HepG2 (cell line): Measurements from ENCODE around the gene CYP4F8. TPM values are rescaled to one million over a fixed set of nuclear protein-coding genes. Genes with fewer than 3 reads are reported as not detected.

Experiments
- ATAC-seq: fragments of 200-7000 bp; cut with Tn5 transposase; 3 replicates; pipeline ENCODE4 v1.9.1; 2020; ENCODE audit warnings: mild to moderate bottlenecking, moderate library complexity
- BruUV-seq: library from RNA; stranded (reverse); fragments of 400-500 nt; replicated peaks from 2 replicates; lab custom pipeline; 2021; lab: Mats Ljungman, UMichigan
- CTCF ChIA-PET: fragments of 300-600 bp; formaldehyde crosslinking; extraction: SDS; loops from one replicate; lab custom pipeline; 2021; ENCODE audit warnings: low total read pairs, inconsistent platforms, low intra/inter-chr PET ratio; lab: Yijun Ruan, JAX
- POLR2A ChIA-PET: fragments of 350-600 bp; sonication (Branson Sonifier 250); formaldehyde crosslinking; loops from one replicate; lab custom pipeline; 2020; ENCODE audit warnings: antibody characterized with exemption, inconsistent platforms; lab: Yijun Ruan, JAX
- DNase-seq: peaks from one replicate; pipeline ENCODE4 v3.0.0-alpha.2; 2015; ENCODE audit warnings: low spot score
- FAIRE-seq: peaks from 3 replicates; lab custom pipeline; 2011; peaks lifted over from hg19 to GRCh38; lab: Jason Lieb, UNC
- H2AFZ ChIP-seq: one replicate; pipeline ENCODE4 v1.6.1; 2011; ENCODE audit warnings: low read length, inconsistent platforms
- H3K27ac ChIP-seq: fragments of 300-600 bp; 3 replicates; pipeline ENCODE4 v1.8.0; 2011; ENCODE audit warnings: mixed run types, mild to moderate bottlenecking, mixed read lengths, low read length, inconsistent platforms; ENCODE audit not compliant: insufficient read depth; ENCODE audit errors: extremely low read length
- H3K27me3 ChIP-seq, 2 experiments: fragments of 200-600 bp in 1 of 2; 2 replicates in 1 of 2; 3 replicates in 1 of 2; pipeline versions ENCODE4 v1.6.0 to v1.8.0; 2011; ENCODE audit warnings: low read length in 2 of 2, mild to moderate bottlenecking in 2 of 2, moderate library complexity in 2 of 2, inconsistent platforms in 1 of 2; ENCODE audit not compliant: insufficient read depth in 2 of 2, control insufficient read depth in 1 of 2
- H3K36me3 ChIP-seq, 2 experiments: fragments of 200-600 bp in 1 of 2; replicated peaks in 1 of 2; 2 replicates in 1 of 2; 3 replicates in 1 of 2; pipeline versions ENCODE4 v1.5.1 to v1.8.0; 2011; ENCODE audit warnings: low read length in 2 of 2, inconsistent platforms in 1 of 2; ENCODE audit not compliant: insufficient read depth in 2 of 2, control insufficient read depth in 1 of 2
- H3K4me1 ChIP-seq: 2 replicates; pipeline ENCODE4 v1.5.1; 2012; ENCODE audit warnings: low read length, inconsistent platforms; ENCODE audit not compliant: insufficient read depth
- H3K4me2 ChIP-seq: 2 replicates; pipeline ENCODE4 v1.6.0; 2011; ENCODE audit warnings: low read depth, low read length, inconsistent platforms
- H3K4me3 ChIP-seq, 3 experiments: fragments of 200-600 bp in 1 of 3; sonication (generic), shearing (Covaris generic) in 1 of 3; replicated peaks in 1 of 3; 2 replicates each; pipeline ENCODE4 v1.5.1; 2011 to 2016; ENCODE audit warnings: low read length in 3 of 3, inconsistent platforms in 2 of 3, low read depth in 2 of 3, mild to moderate bottlenecking in 2 of 3, control low read depth in 1 of 3, mixed read lengths in 1 of 3; ENCODE audit not compliant: insufficient read depth in 1 of 3
- H3K79me2 ChIP-seq: one replicate; pipeline ENCODE4 v1.6.1; 2011; ENCODE audit warnings: low read length, inconsistent platforms; ENCODE audit not compliant: insufficient read depth
- H3K9ac ChIP-seq: 2 replicates; pipeline ENCODE4 v1.6.0; 2011; ENCODE audit warnings: mild to moderate bottlenecking, low read depth, low read length, inconsistent platforms; ENCODE audit not compliant: insufficient read depth
- H3K9me3 ChIP-seq: 2 replicates; pipeline ENCODE4 v1.5.1; 2012; ENCODE audit warnings: mild to moderate bottlenecking, low read length
- H4K20me1 ChIP-seq: 2 replicates; pipeline ENCODE4 v1.6.0; 2011; ENCODE audit warnings: inconsistent platforms, mild to moderate bottlenecking, low read length, moderate library complexity; ENCODE audit not compliant: insufficient read depth
- BCL6 ChIP-seq: IDR thresholded peaks from 2 replicates; pipeline ENCODE4 v1.6.1; 2016; ENCODE audit warnings: missing genetic modification reagents, missing compliant biosample characterization
- KLF16 ChIP-seq, 2 experiments: sonication (generic) in 1 of 2; formaldehyde crosslinking in 1 of 2; IDR thresholded peaks; 2 replicates each; pipeline versions ENCODE4 v1.6.1 to v1.8.0; 2016 to 2023; ENCODE audit warnings: missing genetic modification reagents in 2 of 2, missing compliant biosample characterization in 1 of 2
- NR1H2 ChIP-seq: sonication (generic); formaldehyde crosslinking; IDR thresholded peaks from 2 replicates; pipeline ENCODE4 v1.8.1; 2022; ENCODE audit warnings: low read depth, missing genetic modification reagents, borderline replicate concordance
- TBX2 ChIP-seq: sonication (generic); formaldehyde crosslinking; IDR thresholded peaks from 2 replicates; pipeline ENCODE4 v1.5.0; 2020; ENCODE audit warnings: missing genetic modification reagents, mild to moderate bottlenecking, borderline replicate concordance
- ZNF768 ChIP-seq: sonication (generic); formaldehyde crosslinking; IDR thresholded peaks from 2 replicates; pipeline ENCODE4 v1.4.0; 2020; ENCODE audit warnings: missing genetic modification reagents
- WGBS: methylation state at CpG from one replicate; pipeline ENCODE4 v1.1.6; 2017; ENCODE audit warnings: low lambda C conversion rate; 5-methylcytosine and 5-hydroxymethylcytosine counted together
- in situ Hi-C: cut with HindIII; loops from 2 replicates; pipeline ENCODE4 v1.10.0; 2017; ENCODE audit warnings: low pct_unique_long_range_greater_than_20kb; ENCODE audit not compliant: extremely low pct_ligation_motif_present
- intact Hi-C: fragments of 100-400 bp; cut with micrococcal nuclease; formaldehyde crosslinking; loops from one replicate; pipeline ENCODE4 v1.10.0; 2022; ENCODE audit not compliant: unreplicated experiment
- polyA plus RNA-seq, 8 experiments: library from polyadenylated mRNA; depleted of rRNA in 3 of 8; stranded (reverse) in 7 of 8; unstranded in 1 of 8; fragments of >200 nt; fragmentation: Illumina TruSeq in 4 of 8; extraction: Trizol in 4 of 8; gene quantifications; 2 replicates each; pipeline versions ENCODE4 v1.2.1 to v1.2.3, GENCODE V29; 2011 to 2016; ENCODE audit warnings: low read depth in 4 of 8, missing spikeins in 1 of 8, mixed read lengths in 1 of 8; ENCODE audit not compliant: insufficient read depth in 1 of 8
- total RNA-seq, 5 experiments: library from RNA; depleted of rRNA; stranded (reverse); fragments of >200 nt; fragmentation: Illumina TruSeq; extraction: Trizol; gene quantifications; 2 replicates each; pipeline ENCODE4 v1.2.3, GENCODE V29; 2016; ENCODE audit warnings: low read depth in 1 of 5
- TF ChIP-seq, protein P1 (sequence below): sonication (generic); formaldehyde crosslinking; IDR thresholded peaks from 2 replicates; pipeline ENCODE4 v1.4.0; 2020; ENCODE audit warnings: missing genetic modification reagents, borderline replicate concordance
- TF ChIP-seq, protein P2 (sequence below): sonication (generic); formaldehyde crosslinking; IDR thresholded peaks from 2 replicates; pipeline ENCODE4 v1.4.0; 2020; ENCODE audit warnings: mild to moderate bottlenecking, missing genetic modification reagents
- TF ChIP-seq, protein P3 (sequence below): sonication (generic); formaldehyde crosslinking; IDR thresholded peaks from 2 replicates; pipeline ENCODE4 v1.9.0; 2021; ENCODE audit warnings: mild to moderate bottlenecking, missing genetic modification reagents
- TF ChIP-seq, protein P4 (sequence below): sonication (generic); formaldehyde crosslinking; IDR thresholded peaks from 2 replicates; pipeline ENCODE4 v1.4.0; 2020; ENCODE audit warnings: missing genetic modification reagents; ENCODE audit errors: not compliant biosample characterization

CYP4F8 gene
- total and polyA plus RNA-seq, 2 of the 13 experiments (the other 11 are each of a cell fraction or from before 2014, with no cell fraction given) = not detected

DNA sequence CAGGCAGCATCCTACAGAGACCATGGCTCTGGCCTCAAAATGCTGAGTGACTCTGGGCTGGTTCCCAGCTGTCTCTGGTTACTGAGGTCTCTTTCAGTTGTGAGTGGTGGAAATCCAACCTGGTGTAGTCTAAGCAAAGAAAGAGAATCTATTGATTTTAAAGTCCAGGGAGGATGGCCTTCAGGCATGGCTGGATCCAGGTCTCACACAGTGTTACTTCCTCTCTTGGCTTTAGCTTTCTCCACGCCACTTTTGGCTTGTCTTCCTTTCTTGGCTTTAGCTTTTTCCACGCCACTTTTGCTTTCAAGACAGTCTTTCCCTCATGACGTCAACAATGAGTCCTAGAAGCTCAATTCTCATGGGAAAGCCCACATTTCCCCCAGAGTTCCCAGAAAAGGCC lies 29.8 kb downstream of the CYP4F8 start:
- Histone ChIP-seq H3K9ac (no peak overlapping the region), H3K27me3 (no peaks in the 10 kb centered on the region), H2AFZ (no peak overlapping the region), H3K36me3 (peaks cover 3 to 15% of the 10 kb centered on the region in 2 experiments; a peak in 4 of 5 replicates), H3K4me3 (no peak overlapping the region), H3K27ac (no peak overlapping the region), H4K20me1 (no peaks in the 10 kb centered on the region; the same call in 1 of the 2 replicates), H3K9me3 (no peaks in the 10 kb centered on the region), H3K79me2 (peaks cover 32% of the 10 kb centered on the region), H3K4me2 (no peak overlapping the region), H3K4me1 (peaks cover 70% of the 10 kb centered on the region)
- intact Hi-C loops (no loop called here), in situ Hi-C loops (loop anchor here (25.0 kb wide), 1 partner anchor 517 kb away; the partner anchor contains the start of gene CIB3)
- no peak for DNase-seq
- FAIRE-seq = no peak
- no peak for ATAC-seq
- WGBS = 97% methylated on average over 3 of the region's 3 CpGs
- CTCF ChIA-PET = no interaction called here
- BruUV-seq = no TSS peak
- POLR2A ChIA-PET = interaction anchor here (1.0 to 1.2 kb wide), 2 partner anchors 10 to 28 kb away, joined by 3 to 5 read pairs; partner anchors contain the start of gene CYP4F12
- TF ChIP-seq NR1H2 (CRISPR knock-in tag) (no peak), ZNF768 (CRISPR knock-in tag) (peak; percentile 75), TBX2 (no peak), KLF16 (CRISPR knock-in tag; IDR thresholded peaks at IDR 0.05) (no peak), BCL6 (CRISPR knock-in tag) (no peak)
- TF ChIP-seq, protein P1, sequence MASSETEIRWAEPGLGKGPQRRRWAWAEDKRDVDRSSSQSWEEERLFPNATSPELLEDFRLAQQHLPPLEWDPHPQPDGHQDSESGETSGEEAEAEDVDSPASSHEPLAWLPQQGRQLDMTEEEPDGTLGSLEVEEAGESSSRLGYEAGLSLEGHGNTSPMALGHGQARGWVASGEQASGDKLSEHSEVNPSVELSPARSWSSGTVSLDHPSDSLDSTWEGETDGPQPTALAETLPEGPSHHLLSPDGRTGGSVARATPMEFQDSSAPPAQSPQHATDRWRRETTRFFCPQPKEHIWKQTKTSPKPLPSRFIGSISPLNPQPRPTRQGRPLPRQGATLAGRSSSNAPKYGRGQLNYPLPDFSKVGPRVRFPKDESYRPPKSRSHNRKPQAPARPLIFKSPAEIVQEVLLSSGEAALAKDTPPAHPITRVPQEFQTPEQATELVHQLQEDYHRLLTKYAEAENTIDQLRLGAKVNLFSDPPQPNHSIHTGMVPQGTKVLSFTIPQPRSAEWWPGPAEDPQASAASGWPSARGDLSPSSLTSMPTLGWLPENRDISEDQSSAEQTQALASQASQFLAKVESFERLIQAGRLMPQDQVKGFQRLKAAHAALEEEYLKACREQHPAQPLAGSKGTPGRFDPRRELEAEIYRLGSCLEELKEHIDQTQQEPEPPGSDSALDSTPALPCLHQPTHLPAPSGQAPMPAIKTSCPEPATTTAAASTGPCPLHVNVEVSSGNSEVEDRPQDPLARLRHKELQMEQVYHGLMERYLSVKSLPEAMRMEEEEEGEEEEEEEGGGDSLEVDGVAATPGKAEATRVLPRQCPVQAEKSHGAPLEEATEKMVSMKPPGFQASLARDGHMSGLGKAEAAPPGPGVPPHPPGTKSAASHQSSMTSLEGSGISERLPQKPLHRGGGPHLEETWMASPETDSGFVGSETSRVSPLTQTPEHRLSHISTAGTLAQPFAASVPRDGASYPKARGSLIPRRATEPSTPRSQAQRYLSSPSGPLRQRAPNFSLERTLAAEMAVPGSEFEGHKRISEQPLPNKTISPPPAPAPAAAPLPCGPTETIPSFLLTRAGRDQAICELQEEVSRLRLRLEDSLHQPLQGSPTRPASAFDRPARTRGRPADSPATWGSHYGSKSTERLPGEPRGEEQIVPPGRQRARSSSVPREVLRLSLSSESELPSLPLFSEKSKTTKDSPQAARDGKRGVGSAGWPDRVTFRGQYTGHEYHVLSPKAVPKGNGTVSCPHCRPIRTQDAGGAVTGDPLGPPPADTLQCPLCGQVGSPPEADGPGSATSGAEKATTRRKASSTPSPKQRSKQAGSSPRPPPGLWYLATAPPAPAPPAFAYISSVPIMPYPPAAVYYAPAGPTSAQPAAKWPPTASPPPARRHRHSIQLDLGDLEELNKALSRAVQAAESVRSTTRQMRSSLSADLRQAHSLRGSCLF (CRISPR knock-in tag) = no peak
- TF ChIP-seq, protein P2, sequence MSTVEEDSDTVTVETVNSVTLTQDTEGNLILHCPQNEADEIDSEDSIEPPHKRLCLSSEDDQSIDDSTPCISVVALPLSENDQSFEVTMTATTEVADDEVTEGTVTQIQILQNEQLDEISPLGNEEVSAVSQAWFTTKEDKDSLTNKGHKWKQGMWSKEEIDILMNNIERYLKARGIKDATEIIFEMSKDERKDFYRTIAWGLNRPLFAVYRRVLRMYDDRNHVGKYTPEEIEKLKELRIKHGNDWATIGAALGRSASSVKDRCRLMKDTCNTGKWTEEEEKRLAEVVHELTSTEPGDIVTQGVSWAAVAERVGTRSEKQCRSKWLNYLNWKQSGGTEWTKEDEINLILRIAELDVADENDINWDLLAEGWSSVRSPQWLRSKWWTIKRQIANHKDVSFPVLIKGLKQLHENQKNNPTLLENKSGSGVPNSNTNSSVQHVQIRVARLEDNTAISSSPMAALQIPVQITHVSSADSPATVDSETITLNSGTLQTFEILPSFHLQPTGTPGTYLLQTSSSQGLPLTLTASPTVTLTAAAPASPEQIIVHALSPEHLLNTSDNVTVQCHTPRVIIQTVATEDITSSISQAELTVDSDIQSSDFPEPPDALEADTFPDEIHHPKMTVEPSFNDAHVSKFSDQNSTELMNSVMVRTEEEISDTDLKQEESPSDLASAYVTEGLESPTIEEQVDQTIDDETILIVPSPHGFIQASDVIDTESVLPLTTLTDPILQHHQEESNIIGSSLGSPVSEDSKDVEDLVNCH (CRISPR knock-in tag) = no peak
- TF ChIP-seq, protein P3, sequence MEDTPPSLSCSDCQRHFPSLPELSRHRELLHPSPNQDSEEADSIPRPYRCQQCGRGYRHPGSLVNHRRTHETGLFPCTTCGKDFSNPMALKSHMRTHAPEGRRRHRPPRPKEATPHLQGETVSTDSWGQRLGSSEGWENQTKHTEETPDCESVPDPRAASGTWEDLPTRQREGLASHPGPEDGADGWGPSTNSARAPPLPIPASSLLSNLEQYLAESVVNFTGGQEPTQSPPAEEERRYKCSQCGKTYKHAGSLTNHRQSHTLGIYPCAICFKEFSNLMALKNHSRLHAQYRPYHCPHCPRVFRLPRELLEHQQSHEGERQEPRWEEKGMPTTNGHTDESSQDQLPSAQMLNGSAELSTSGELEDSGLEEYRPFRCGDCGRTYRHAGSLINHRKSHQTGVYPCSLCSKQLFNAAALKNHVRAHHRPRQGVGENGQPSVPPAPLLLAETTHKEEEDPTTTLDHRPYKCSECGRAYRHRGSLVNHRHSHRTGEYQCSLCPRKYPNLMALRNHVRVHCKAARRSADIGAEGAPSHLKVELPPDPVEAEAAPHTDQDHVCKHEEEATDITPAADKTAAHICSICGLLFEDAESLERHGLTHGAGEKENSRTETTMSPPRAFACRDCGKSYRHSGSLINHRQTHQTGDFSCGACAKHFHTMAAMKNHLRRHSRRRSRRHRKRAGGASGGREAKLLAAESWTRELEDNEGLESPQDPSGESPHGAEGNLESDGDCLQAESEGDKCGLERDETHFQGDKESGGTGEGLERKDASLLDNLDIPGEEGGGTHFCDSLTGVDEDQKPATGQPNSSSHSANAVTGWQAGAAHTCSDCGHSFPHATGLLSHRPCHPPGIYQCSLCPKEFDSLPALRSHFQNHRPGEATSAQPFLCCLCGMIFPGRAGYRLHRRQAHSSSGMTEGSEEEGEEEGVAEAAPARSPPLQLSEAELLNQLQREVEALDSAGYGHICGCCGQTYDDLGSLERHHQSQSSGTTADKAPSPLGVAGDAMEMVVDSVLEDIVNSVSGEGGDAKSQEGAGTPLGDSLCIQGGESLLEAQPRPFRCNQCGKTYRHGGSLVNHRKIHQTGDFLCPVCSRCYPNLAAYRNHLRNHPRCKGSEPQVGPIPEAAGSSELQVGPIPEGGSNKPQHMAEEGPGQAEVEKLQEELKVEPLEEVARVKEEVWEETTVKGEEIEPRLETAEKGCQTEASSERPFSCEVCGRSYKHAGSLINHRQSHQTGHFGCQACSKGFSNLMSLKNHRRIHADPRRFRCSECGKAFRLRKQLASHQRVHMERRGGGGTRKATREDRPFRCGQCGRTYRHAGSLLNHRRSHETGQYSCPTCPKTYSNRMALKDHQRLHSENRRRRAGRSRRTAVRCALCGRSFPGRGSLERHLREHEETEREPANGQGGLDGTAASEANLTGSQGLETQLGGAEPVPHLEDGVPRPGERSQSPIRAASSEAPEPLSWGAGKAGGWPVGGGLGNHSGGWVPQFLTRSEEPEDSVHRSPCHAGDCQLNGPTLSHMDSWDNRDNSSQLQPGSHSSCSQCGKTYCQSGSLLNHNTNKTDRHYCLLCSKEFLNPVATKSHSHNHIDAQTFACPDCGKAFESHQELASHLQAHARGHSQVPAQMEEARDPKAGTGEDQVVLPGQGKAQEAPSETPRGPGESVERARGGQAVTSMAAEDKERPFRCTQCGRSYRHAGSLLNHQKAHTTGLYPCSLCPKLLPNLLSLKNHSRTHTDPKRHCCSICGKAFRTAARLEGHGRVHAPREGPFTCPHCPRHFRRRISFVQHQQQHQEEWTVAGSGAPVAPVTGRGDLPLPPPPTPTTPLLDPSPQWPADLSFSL (CRISPR knock-in tag) = no peak
- TF ChIP-seq, protein P4, sequence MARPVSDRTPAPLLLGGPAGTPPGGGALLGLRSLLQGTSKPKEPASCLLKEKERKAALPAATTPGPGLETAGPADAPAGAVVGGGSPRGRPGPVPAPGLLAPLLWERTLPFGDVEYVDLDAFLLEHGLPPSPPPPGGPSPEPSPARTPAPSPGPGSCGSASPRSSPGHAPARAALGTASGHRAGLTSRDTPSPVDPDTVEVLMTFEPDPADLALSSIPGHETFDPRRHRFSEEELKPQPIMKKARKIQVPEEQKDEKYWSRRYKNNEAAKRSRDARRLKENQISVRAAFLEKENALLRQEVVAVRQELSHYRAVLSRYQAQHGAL (CRISPR knock-in tag) = no peak
